Thymus (tissue), 11 donors: ENCODE results near the gene WDR7. TPM values are rescaled to one million over a fixed set of nuclear protein-coding genes. Genes with fewer than 3 reads are reported as not detected.

Experiments
- DNase-seq, 9 donors: peaks; one replicate each; pipeline ENCODE4 v3.0.0-alpha.2; 2013; ENCODE audit warnings: low spot score in 9 of 9, low read depth in 6 of 9, missing footprints in 1 of 9
- H3K27ac ChIP-seq, 2 donors: one replicate each; pipeline ENCODE4 v1.5.1; 2013; ENCODE audit warnings: control low read depth in 1 of 2, low read depth in 1 of 2, low read length in 1 of 2, mild to moderate bottlenecking in 1 of 2, moderate library complexity in 1 of 2
- H3K27me3 ChIP-seq, 2 donors: one replicate each; pipeline ENCODE4 v1.5.1; 2013; ENCODE audit warnings: low read length in 1 of 2; ENCODE audit not compliant: control insufficient read depth in 2 of 2, insufficient read depth in 1 of 2
- H3K36me3 ChIP-seq, 2 donors: one replicate each; pipeline ENCODE4 v1.5.1; 2013; ENCODE audit warnings: low read length in 1 of 2, mild to moderate bottlenecking in 1 of 2, moderate library complexity in 1 of 2; ENCODE audit not compliant: control insufficient read depth in 2 of 2, insufficient read depth in 2 of 2
- H3K4me1 ChIP-seq, 2 donors: one replicate each; pipeline ENCODE4 v1.5.1; 2013; ENCODE audit warnings: low read length in 2 of 2; ENCODE audit not compliant: control insufficient read depth in 2 of 2, insufficient read depth in 2 of 2
- H3K4me3 ChIP-seq, 2 donors: one replicate each; pipeline ENCODE4 v1.5.1; 2013; ENCODE audit warnings: low read length in 2 of 2, control low read depth in 1 of 2, mild to moderate bottlenecking in 1 of 2
- H3K9me3 ChIP-seq, 2 donors: one replicate each; pipeline ENCODE4 v1.5.1; 2013; ENCODE audit warnings: low read length in 1 of 2, mild to moderate bottlenecking in 1 of 2; ENCODE audit not compliant: control insufficient read depth in 2 of 2, insufficient read depth in 1 of 2
- WGBS: extraction: QIAGEN DNeasy Blood & Tissue Kit; methylation state at CpG from one replicate; pipeline ENCODE4 v1.1.7; 2013; 5-methylcytosine and 5-hydroxymethylcytosine counted together
- polyA plus RNA-seq: library from polyadenylated mRNA; stranded (reverse); fragments of 200-250 nt; gene quantifications from one replicate; pipeline ENCODE4 v1.2.3, GENCODE V29; 2013
- total RNA-seq: library from RNA; stranded (reverse); fragments of 120-200 nt; gene quantifications from one replicate; pipeline ENCODE4 v1.2.4, GENCODE V29; 2013
- donor health status: healthy.

Gene WDR7
- total and polyA plus RNA-seq, 2 donors: 9.0 to 20.5 TPM

- no peak overlapping the region for H3K4me3 ChIP-seq
- 50% methylated on average over 4 of the region's 4 CpGs for WGBS
- DNase-seq: no peak
- H3K4me1 ChIP-seq: no peaks in the 10 kb centered on the region
- H3K9me3 ChIP-seq: no peaks in the 10 kb centered on the region
- H3K27ac ChIP-seq: no peak overlapping the region
- H3K36me3 ChIP-seq: no peaks in the 10 kb centered on the region
- H3K27me3 ChIP-seq: no peaks in the 10 kb centered on the region
These were observed 10.9 kb downstream of the WDR7 start for GRCh38 chr18:56662063-56662408.

DNA sequence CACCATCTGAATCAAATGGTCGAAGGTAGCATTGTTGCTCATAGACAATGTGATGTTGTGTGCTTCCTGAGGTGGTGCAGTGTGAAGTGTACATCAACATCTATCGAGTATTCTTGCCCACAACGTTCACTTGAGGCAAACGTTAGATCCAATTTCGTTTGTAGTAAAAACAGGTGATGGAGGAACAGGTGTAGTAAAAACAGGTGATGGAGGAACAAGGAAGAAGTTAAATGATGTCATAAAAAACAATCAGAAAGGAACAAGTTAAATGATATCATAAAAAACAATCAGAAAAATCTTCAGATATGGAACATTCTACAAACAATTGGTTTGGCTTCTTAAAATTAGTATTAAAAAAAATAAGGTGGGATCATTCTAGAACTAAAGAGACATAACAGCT lies 11.3 kb downstream of the WDR7 start:
- H3K4me3 ChIP-seq: no peak overlapping the region
- H3K9me3 ChIP-seq: no peaks in the 10 kb centered on the region
- no peaks in the 10 kb centered on the region for H3K4me1 ChIP-seq
- no peak overlapping the region for H3K27ac ChIP-seq
- no peak for DNase-seq
- WGBS: 94% methylated on average over 5 of the region's 5 CpGs
- H3K27me3 ChIP-seq: no peaks in the 10 kb centered on the region
- H3K36me3 ChIP-seq: no peaks in the 10 kb centered on the region

GRCh38 chr18:56662902-56663301 lies 11.7 kb downstream of the WDR7 start:
- Histone ChIP-seq H3K4me3 (no peak overlapping the region), H3K27ac (no peak overlapping the region), H3K4me1 (no peaks in the 10 kb centered on the region), H3K36me3 (no peaks in the 10 kb centered on the region), H3K27me3 (no peaks in the 10 kb centered on the region), H3K9me3 (no peaks in the 10 kb centered on the region)
- no peak for DNase-seq
- 95% methylated on average over 2 of the region's 2 CpGs for WGBS

DNA sequence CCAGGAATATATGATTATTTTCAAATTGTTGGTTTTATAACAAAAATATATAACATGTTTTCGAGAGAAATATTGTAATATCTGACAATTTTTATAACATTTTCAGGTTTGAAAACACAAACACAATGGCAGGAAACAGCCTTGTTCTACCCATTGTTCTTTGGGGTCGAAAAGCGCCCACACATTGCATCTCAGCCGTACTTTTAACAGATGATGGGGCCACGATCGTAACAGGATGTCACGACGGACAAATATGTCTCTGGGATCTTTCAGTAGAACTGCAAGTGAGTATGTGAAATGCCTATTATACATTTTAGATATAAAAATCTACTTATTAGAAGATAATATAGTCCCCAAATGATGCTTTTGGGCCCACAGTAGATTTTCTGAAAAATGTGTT lies 21.2 kb downstream of the WDR7 start:
- WGBS: 85% methylated on average over 8 of the region's 8 CpGs
- no peak overlapping the region for H3K4me3 ChIP-seq
- no peak for DNase-seq
- no peak overlapping the region for H3K27ac ChIP-seq
- H3K27me3 ChIP-seq: no peaks in the 10 kb centered on the region
- no peaks in the 10 kb centered on the region for H3K9me3 ChIP-seq
- H3K4me1 ChIP-seq: no peaks in the 10 kb centered on the region
- H3K36me3 ChIP-seq: peaks cover 4 to 6% of the 10 kb centered on the region in 2 donors

GRCh38 chr18:56672981-56673380 lies 21.8 kb downstream of the WDR7 start:
- WGBS: 95% methylated on average over 3 of the region's 3 CpGs
- no peaks in the 10 kb centered on the region for H3K9me3 ChIP-seq
- peaks cover 4 to 6% of the 10 kb centered on the region in 2 donors for H3K36me3 ChIP-seq
- no peaks in the 10 kb centered on the region for H3K4me1 ChIP-seq
- H3K4me3 ChIP-seq: no peak overlapping the region
- H3K27me3 ChIP-seq: no peaks in the 10 kb centered on the region
- no peak for DNase-seq
- H3K27ac ChIP-seq: no peak overlapping the region

DNA sequence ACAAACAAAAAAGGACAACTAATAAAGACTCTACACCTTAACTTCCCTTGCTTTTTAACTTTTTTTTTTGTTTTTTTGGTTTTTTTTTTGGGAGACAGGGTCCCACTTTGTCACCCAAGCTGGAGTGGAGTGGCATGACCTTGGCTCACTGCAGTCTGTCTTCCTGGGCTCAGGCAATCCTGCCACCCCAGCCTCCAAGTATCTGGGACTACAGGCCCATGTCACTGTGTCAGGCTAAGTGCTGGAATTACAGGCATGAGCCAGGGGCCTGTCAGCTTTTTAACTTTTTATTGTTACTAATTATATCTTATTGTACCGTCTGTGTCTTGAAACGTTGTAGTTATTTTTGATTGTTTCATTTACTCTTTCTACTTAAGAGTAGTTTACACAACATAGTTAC lies 25.5 kb downstream of the WDR7 start:
- WGBS: 97% methylated on average over 2 of the region's 2 CpGs
- no peaks in the 10 kb centered on the region for H3K9me3 ChIP-seq
- DNase-seq: no peak

GRCh38 chr18:56678836-56679565 lies 27.8 kb downstream of the WDR7 start:
- Histone ChIP-seq H3K4me1 (no peaks in the 10 kb centered on the region), H3K9me3 (no peaks in the 10 kb centered on the region), H3K4me3 (no peak overlapping the region), H3K27me3 (no peaks in the 10 kb centered on the region), H3K36me3 (peaks cover 0 to 6% of the 10 kb centered on the region in 2 donors), H3K27ac (no peak overlapping the region)
- DNase-seq: no peak
- 97% methylated on average over 4 of the region's 4 CpGs for WGBS

More for the DNA sequence above, 25.5 kb downstream of the WDR7 start:
- Histone ChIP-seq H3K4me3 (no peak overlapping the region), H3K27ac (no peak overlapping the region), H3K4me1 (no peaks in the 10 kb centered on the region), H3K36me3 (peaks cover 4 to 9% of the 10 kb centered on the region in 2 donors), H3K27me3 (no peaks in the 10 kb centered on the region)

GRCh38 chr18:56684277-56684676 lies 33.1 kb downstream of the WDR7 start:
- Histone ChIP-seq H3K27ac (no peak overlapping the region), H3K4me1 (no peaks in the 10 kb centered on the region), H3K9me3 (no peaks in the 10 kb centered on the region), H3K27me3 (no peaks in the 10 kb centered on the region), H3K36me3 (peaks cover 6 to 11% of the 10 kb centered on the region in 2 donors), H3K4me3 (no peak overlapping the region)
- WGBS: over 99% methylated on average over 3 of the region's 3 CpGs
- no peak for DNase-seq

GRCh38 chr18:56691530-56691929 lies 40.4 kb downstream of the WDR7 start:
- H3K36me3 ChIP-seq: peaks cover 6 to 16% of the 10 kb centered on the region in 2 donors
- over 99% methylated on average over 2 of the region's 2 CpGs for WGBS
- H3K27ac ChIP-seq: no peak overlapping the region
- H3K9me3 ChIP-seq: no peaks in the 10 kb centered on the region
- no peak for DNase-seq
- H3K4me1 ChIP-seq: no peaks in the 10 kb centered on the region
- no peaks in the 10 kb centered on the region for H3K27me3 ChIP-seq
- H3K4me3 ChIP-seq: no peak overlapping the region
